Activated CD4-positive, alpha-beta memory T cell treated with anti-CD3 and anti-CD28 coated beads, Interleukin-2, amount 10 ng/mL, durations not matched to agents 7 days and 5 days (primary cell): ENCODE measurements around the gene IBSP. TPM values are rescaled to one million over a fixed set of nuclear protein-coding genes. Genes with fewer than 3 reads are reported as not detected.

Experiments used
- total RNA-seq, 2 experiments: library from RNA; stranded (reverse); gene quantifications; one replicate each; pipeline ENCODE4 v1.2.3, GENCODE V29; 2021

The IBSP gene
- total RNA-seq, 2 experiments from 2014 or later: not detected

Other genes with a start within 250 kb of the IBSP start
- not detected for gene DSPP, start 191.0 kb upstream of the IBSP start, total RNA-seq
- not detected for gene DMP1, start 149.3 kb upstream of the IBSP start, total RNA-seq
- not detected for gene MEPE, start 33.4 kb downstream of the IBSP start, total RNA-seq
- gene SPP1, start 176.2 kb downstream of the IBSP start, total RNA-seq: under 1 TPM in 1 of 2 experiments, not detected in 1; 0.20 TPM
- 10 to 100 TPM in 1 of 2 experiments, 1 to 10 TPM in 1; 9.1 to 10.4 TPM for gene PKD2, start 208.1 kb downstream of the IBSP start, total RNA-seq